Measurements from ENCODE around the gene OXNAD1.

GRCh38 chr3:16288664-16289063 lies 23.7 kb downstream of the OXNAD1 start:
- no peak for TF ChIP-seq CTCF (IDR thresholded peaks at IDR 0.05)
- TF ChIP-seq POLR2A (IDR thresholded peaks at IDR 0.05) = no peak
- TF ChIP-seq EP300 (IDR thresholded peaks at IDR 0.05) = no peak
